Activated CD4-positive, alpha-beta T cell treated with anti-CD3 and anti-CD28 coated beads for 24 hours (primary cell): ENCODE measurements around the gene C1orf56.
A peak's percentile ranks its signal among the peaks of the same experiment; 100 is the strongest.

Experiments used
- DNase-seq, 2 donors: peaks; one replicate each; pipeline ENCODE4 v3.0.0-alpha.2; 2020; ENCODE audit warnings: low read depth in 2 of 2

The C1orf56 gene

DNA sequence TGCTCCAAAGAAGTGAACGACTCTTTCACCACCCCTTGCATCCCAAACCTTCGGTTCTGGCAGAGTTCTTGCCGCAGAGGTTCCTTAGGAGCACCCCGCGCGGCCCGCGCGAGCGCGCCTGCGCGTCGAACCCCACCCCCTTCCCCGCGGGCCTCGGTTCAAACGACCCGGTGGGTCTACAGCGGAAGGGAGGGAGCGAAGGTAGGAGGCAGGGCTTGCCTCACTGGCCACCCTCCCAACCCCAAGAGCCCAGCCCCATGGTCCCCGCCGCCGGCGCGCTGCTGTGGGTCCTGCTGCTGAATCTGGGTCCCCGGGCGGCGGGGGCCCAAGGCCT lies at the start of gene C1orf56:
C1orf56 (plus strand) TSS at position 161 of the 334 bp plus-strand sequence; CDS start at position 258, 97 bp downstream.
- no peak for DNase-seq

DNA sequence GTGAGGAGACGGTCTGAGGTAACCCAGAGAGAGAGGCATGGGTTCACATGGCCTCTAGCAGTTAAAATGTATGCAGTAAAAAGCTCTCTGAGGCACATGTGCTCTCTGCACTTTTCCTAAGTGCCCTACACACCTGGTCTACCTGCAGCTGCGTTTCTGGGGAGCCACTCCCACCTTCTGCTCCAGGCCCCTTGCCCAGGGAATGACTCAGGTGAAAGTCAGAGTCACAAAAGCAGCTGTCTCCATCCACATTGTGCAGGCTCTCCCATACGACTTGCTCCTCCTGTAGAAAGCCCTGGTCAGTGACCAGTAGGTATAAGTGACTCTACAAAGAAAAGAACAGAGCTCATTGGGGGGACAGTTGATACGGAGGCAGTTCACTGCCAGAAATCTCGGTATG lies 49.6 kb upstream of the C1orf56 start:
- no peak for DNase-seq

GRCh38 chr1:150999051-150999674 lies 48.4 kb upstream of the C1orf56 start:
- DNase-seq = no peak

DNA sequence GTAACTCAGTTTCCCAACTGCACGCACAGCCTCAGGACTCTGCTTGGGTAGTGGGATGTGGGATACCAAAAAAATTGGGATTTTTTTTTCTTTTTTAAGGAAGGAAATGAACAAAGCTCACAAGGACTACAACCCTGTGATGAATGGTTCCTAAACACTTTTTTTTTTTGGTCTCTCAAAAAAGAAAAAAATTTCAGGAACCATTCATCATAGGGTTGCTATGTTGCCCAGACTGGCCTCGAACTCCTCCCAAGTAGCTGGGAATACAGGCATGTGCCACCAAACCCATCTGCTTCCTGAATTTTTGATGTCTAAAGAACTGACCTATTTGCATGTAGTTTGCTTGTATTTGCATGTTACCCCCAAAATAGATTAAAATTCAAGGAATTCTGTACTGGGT lies 47.6 kb upstream of the C1orf56 start:
- DNase-seq = no peak

GRCh38 chr1:151000408-151000807 lies 47.1 kb upstream of the C1orf56 start:
- DNase-seq = no peak

DNA sequence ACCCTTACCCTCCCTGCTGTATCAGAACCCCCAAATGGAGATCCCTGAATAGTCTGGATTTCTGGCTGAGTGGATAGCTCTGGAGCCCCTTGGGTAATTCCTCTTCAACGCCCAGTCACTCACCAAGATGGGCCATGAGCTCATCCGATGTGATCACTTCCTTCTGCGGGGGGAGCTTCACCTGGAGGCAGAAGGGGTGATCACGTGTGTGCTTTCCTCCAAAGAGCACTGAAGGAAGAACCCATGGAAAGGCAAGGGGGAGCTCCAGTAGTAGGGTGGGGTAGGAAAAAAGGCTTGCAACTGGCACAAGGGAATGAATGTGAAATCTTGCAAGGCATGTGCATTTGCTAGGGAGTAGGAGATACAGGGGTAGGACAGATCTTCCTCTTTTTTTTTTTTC lies 45.9 kb upstream of the C1orf56 start:
- DNase-seq = no peak

- DNase-seq = no peak
Observed at GRCh38 chr1:151002051-151002450, 45.5 kb upstream of the C1orf56 start.

GRCh38 chr1:151002611-151003010 lies 44.9 kb upstream of the C1orf56 start:
- DNase-seq = no peak

- no peak for DNase-seq
Observed at GRCh38 chr1:151003180-151003579, 44.4 kb upstream of the C1orf56 start.

- no peak for DNase-seq
Observed at GRCh38 chr1:151005729-151006319, 41.7 kb upstream of the C1orf56 start.

- DNase-seq = no peak
Observed at GRCh38 chr1:151006327-151007052, 41.1 kb upstream of the C1orf56 start, which contains the start of gene MINDY1. Gene MINDY1 (minus strand): TSS chr1:151006902. CDS start chr1:151002617, 4,285 bp downstream.

- no peak for DNase-seq
Observed at GRCh38 chr1:151007853-151008243, 39.7 kb upstream of the C1orf56 start.

GRCh38 chr1:151008244-151009205 lies 39.0 kb upstream of the C1orf56 start, which contains the start of gene PRUNE1:
Gene PRUNE1 (plus strand): TSS chr1:151008449. CDS start chr1:151008633, 184 bp downstream.
- peak; percentile 94 to 97 for DNase-seq

DNA sequence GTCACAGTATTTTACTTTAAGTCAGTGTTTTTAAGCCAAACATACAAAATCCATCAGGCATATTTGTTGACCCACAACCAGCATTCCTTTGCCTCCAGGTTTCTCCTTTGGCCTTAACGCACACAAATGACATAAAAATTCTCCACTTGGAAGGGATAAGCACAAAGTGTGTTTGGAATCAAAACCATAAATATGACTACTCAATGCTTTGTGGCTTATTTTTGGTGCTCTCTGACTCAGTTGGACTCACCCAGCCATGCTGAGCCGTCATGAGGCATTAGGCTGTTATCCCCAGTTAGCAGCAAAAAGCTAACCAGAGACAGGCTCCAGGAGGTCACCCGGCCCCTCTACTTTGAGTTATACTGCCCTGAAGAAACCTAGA lies 38.4 kb upstream of the C1orf56 start:
- no peak for DNase-seq

DNA sequence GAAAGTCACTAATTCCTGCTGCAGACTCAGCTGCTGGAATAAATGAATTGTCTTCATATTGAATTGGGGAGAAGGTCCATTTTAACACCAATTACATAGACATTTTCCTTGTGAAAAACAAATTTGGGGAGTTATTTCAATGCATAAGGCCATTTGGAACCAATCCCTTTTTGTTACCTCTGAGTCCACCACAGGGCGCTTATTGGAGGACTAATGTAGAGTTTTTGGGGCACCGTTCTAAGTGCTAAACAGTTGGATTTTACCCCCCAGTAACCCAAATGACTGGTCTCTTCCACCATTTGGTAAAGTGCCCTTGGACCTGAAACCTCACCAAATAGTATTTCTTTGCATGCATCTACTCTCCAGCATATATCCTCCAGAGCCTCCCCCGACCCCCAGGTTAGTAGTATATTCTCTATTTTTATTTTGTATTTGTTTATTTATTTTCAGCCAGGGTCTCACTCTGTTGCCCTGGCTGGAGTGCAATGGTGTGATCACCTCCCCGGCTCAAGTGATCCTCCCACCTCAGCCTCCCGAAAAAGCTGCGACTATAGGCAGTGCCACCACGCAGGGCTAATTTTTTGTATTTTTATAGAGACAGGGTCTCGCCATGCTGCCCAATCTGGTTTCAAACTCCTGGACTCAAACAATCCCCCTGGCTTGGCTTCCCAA lies 37.7 kb upstream of the C1orf56 start:
- DNase-seq = no peak

GRCh38 chr1:151010346-151010726 lies 37.2 kb upstream of the C1orf56 start:
- DNase-seq = no peak

GRCh38 chr1:151011154-151011850 lies 36.2 kb upstream of the C1orf56 start:
- no peak for DNase-seq

DNA sequence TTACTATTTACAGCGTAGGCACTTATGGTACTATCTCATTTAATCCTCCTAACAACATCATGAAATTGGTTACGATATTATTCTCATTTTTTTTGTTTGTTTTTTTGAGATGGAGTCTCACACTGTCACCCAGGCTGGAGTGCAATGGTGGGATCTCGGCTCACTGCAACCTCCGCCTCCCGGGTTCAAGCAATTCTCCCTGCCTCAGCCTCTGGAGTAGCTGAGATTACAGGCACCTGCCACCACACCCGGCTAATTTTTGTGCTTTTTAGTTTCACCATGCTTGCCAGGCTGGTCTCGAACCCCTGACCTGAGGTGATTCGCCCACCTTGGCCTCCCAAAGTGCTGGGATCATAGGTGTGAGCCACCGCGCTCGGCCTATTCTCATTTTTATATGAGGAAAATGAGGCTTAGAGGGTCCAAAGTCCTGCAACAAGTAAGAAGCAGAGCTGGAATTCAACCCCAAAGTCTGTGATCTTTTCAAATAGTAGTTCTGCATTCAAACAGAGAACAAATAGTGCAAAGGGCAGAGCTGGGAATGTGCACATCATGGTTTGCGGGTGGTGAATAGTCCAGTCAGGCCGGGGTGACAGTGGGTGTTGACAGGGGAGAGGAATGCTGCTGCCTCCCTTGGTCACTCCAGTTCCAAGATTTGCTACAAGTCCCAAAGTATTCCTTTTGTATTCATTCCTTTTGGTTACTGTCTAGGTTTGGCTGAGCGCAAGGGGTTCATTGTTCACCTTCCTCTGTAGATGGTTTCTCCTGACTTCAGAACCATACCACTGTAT lies 34.7 kb upstream of the C1orf56 start:
- DNase-seq = no peak

- no peak for DNase-seq
Observed at GRCh38 chr1:151013518-151013917, 34.0 kb upstream of the C1orf56 start.
